RWPE1 (cell line): ENCODE measurements around the gene B9D1.

Source experiments
- CTCF ChIA-PET: fragments of 350-600 bp; sonication (Branson Sonifier 250); formaldehyde crosslinking; extraction: SDS; loops from one replicate; lab custom pipeline; 2021; lab: Yijun Ruan, JAX
- POLR2A ChIA-PET: fragments of 400-600 bp; formaldehyde crosslinking; extraction: SDS; loops from one replicate; lab custom pipeline; 2020; ENCODE audit warnings: antibody characterized with exemption; ENCODE audit not compliant: low non-redundant PET; lab: Yijun Ruan, JAX
- DNase-seq: peaks from one replicate; pipeline ENCODE4 v3.0.0; 2012; ENCODE audit warnings: low spot score
- H3K27ac ChIP-seq: fragments of 450-650 bp; 2 replicates; pipeline ENCODE4 v1.5.1; 2017
- CTCF ChIP-seq: fragments of 450-650 bp; conservative IDR thresholded peaks from 2 replicates; pipeline ENCODE4 v1.5.1; 2017; ENCODE audit warnings: low read depth, mild to moderate bottlenecking

B9D1 gene

GRCh38 chr17:19304751-19305150 is 57.8 kb downstream of the B9D1 start:
- H3K27ac ChIP-seq: peak overlapping the region; percentile 14; the same call in 1 of the 2 replicates
- CTCF ChIA-PET: no interaction called here
- no peak for TF ChIP-seq CTCF
- no peak for DNase-seq
- POLR2A ChIA-PET: no interaction called here

- ChIA-PET POLR2A (no interaction called here), CTCF (no interaction called here)
- peak overlapping the region; percentile 14; the same call in 1 of the 2 replicates for H3K27ac ChIP-seq
- DNase-seq: no peak
- TF ChIP-seq CTCF: no peak
These were observed 58.3 kb downstream of the B9D1 start for GRCh38 chr17:19304209-19304608.

DNA sequence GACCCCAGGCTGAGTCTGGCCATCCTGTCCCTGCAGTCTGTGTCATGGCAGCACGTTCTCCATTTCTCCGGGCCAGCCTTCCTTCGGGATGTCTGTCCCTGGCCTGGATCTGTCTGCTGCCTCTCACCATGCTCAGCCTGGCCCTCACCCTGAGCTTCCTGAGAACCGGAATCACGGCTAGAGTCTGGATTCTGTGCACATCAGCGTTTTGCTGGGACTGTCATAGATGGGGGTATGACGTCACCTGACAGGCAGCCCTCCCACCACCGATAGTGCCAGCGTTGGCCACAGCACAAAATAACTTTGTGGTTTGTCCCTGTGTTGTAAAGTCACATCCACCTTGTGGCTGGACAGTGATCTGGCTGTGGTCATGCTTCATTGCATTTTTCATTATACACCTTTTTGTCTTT is 59.2 kb downstream of the B9D1 start:
- TF ChIP-seq CTCF: no peak
- ChIA-PET POLR2A (no interaction called here), CTCF (no interaction called here)
- H3K27ac ChIP-seq: no peak overlapping the region
- DNase-seq: no peak

- ChIA-PET CTCF (no interaction called here), POLR2A (no interaction called here)
- DNase-seq: no peak
- TF ChIP-seq CTCF: no peak
- no peak overlapping the region for H3K27ac ChIP-seq
These were observed 59.7 kb downstream of the B9D1 start for GRCh38 chr17:19302791-19303331.

- POLR2A ChIA-PET: no interaction called here
These were observed 60.5 kb downstream of the B9D1 start for GRCh38 chr17:19301973-19302372.

GRCh38 chr17:19301274-19301951 is 61.1 kb downstream of the B9D1 start:
- POLR2A ChIA-PET: no interaction called here

More at GRCh38 chr17:19301973-19302372, 60.5 kb downstream of the B9D1 start:
- H3K27ac ChIP-seq: peak overlapping the region; percentile 30
- no peak for TF ChIP-seq CTCF
- DNase-seq: no peak
- CTCF ChIA-PET: no interaction called here

More at GRCh38 chr17:19301274-19301951, 61.1 kb downstream of the B9D1 start:
- peak overlapping the region; percentile 30 for H3K27ac ChIP-seq
- TF ChIP-seq CTCF: no peak
- no peak for DNase-seq
- CTCF ChIA-PET: interaction anchor here (0.6 kb wide), 1 partner anchor 102 kb away, joined by 5 read pairs; no protein-coding TSS in a partner anchor
